CD4-positive, alpha-beta T cell treated with Interleukin-6 at 100 ng/mL for 8 hours (primary cell): Measurements from ENCODE around the gene KCNB1.
"Not testable (repeated sequence)": the region's sequence is repeated elsewhere in the genome, so short reads cannot be mapped to it uniquely, and the experiment has no call there.

ENCODE experiments used
- DNase-seq: peaks from one replicate; pipeline ENCODE4 v3.0.0-alpha.2; 2020; ENCODE audit warnings: mixed read lengths, low spot score

KCNB1 gene

GRCh38 chr20:49318430-49319207 lies 163.8 kb downstream of the KCNB1 start:
- DNase-seq: peak; percentile 27

GRCh38 chr20:49318091-49318429 lies 164.4 kb downstream of the KCNB1 start:
- DNase-seq: no peak

- DNase-seq: no peak
Observed at GRCh38 chr20:49316704-49317103, 165.8 kb downstream of the KCNB1 start.

GRCh38 chr20:49315580-49315979 lies 166.9 kb downstream of the KCNB1 start:
- DNase-seq: no peak

GRCh38 chr20:49314052-49314451 lies 168.4 kb downstream of the KCNB1 start:
- not testable (repeated sequence) for DNase-seq
